Tibial nerve (tissue), 4 donors: ENCODE results near the gene SLC17A9. TPM values are rescaled to one million over a fixed set of nuclear protein-coding genes. Genes with fewer than 3 reads are reported as not detected.

Source experiments
- DNase-seq, 2 donors: peaks; one replicate each; pipeline ENCODE4 v3.0.0-alpha.2; 2019; ENCODE audit warnings: low spot score in 2 of 2
- H3K27ac ChIP-seq, 4 donors: fragments of 200-600 bp; sonication (generic) in 3 of 4; one replicate each; pipeline ENCODE4 v1.5.1; 2017 to 2019; ENCODE audit warnings: mild to moderate bottlenecking in 1 of 4
- H3K27me3 ChIP-seq, 2 donors: fragments of 200-600 bp; sonication (generic) in 1 of 2; one replicate each; pipeline versions ENCODE4 v1.5.1 to v1.6.0; 2017 to 2019
- H3K36me3 ChIP-seq, 3 donors: fragments of 200-600 bp; sonication (generic); one replicate each; pipeline ENCODE4 v1.5.1; 2018 to 2019
- H3K4me1 ChIP-seq, 4 donors: fragments of 200-600 bp; sonication (generic) in 3 of 4; one replicate each; pipeline ENCODE4 v1.5.1; 2017 to 2019
- H3K4me3 ChIP-seq, 4 donors: fragments of 200-600 bp; sonication (generic) in 3 of 4; one replicate each; pipeline ENCODE4 v1.5.1; 2017 to 2019; ENCODE audit warnings: mild to moderate bottlenecking in 1 of 4, moderate library complexity in 1 of 4
- H3K9me3 ChIP-seq, 4 donors: fragments of 200-600 bp; sonication (generic) in 3 of 4; one replicate each; pipeline ENCODE4 v1.5.1; 2017 to 2019
- EP300 ChIP-seq, 2 donors: sonication (generic); formaldehyde crosslinking; IDR thresholded peaks; one replicate each; pipeline ENCODE4 v1.6.1; 2017; ENCODE audit warnings: antibody characterized with exemption in 2 of 2, mild to moderate bottlenecking in 1 of 2
- POLR2A ChIP-seq, 2 donors: fragments of 450-650 bp; IDR thresholded peaks; one replicate each; pipeline ENCODE4 v1.6.1; 2017; ENCODE audit warnings: antibody characterized with exemption in 2 of 2, mild to moderate bottlenecking in 2 of 2, moderate library complexity in 2 of 2
- WGBS, 2 donors: methylation state at CpG; one replicate each; pipeline ENCODE4 v1.1.5; 2018; 5-methylcytosine and 5-hydroxymethylcytosine counted together
- total RNA-seq, 4 donors: library from RNA; depleted of rRNA; stranded (reverse); fragments of >200 nt; gene quantifications; one replicate each; pipeline ENCODE4 v1.1.0, GENCODE V29; 2016
- TF ChIP-seq, protein P1 (sequence below), 5 experiments: fragments of 200-600 bp in 3 of 5; fragments of 450-650 bp in 2 of 5; sonication (generic) in 3 of 5; IDR thresholded peaks; one replicate each; pipeline ENCODE4 v1.5.1; 2016 to 2019; ENCODE audit warnings: antibody characterized with exemption in 5 of 5, mild to moderate bottlenecking in 3 of 5, moderate library complexity in 2 of 5

Gene SLC17A9
- total RNA-seq, 4 donors from 2014 or later, result 3.9 to 13.5 (median 4.5) TPM

GRCh38 chr20:62935204-62935967, 17.1 kb upstream of the SLC17A9 start:
- H3K4me3 ChIP-seq, result no peak overlapping the region
- no peaks in the 10 kb centered on the region for H3K27me3 ChIP-seq
- WGBS, 2 donors, result 74 to 78% methylated on average over 12 of the region's 12 CpGs
- no peaks in the 10 kb centered on the region for H3K9me3 ChIP-seq
- DNase-seq, result no peak
- H3K27ac ChIP-seq, result peak overlapping the region in 1 of 4 donors; percentile 3
- TF ChIP-seq EP300 (IDR thresholded peaks at IDR 0.05) (no peak), POLR2A (IDR thresholded peaks at IDR 0.05) (no peak)
- TF ChIP-seq, protein P1, sequence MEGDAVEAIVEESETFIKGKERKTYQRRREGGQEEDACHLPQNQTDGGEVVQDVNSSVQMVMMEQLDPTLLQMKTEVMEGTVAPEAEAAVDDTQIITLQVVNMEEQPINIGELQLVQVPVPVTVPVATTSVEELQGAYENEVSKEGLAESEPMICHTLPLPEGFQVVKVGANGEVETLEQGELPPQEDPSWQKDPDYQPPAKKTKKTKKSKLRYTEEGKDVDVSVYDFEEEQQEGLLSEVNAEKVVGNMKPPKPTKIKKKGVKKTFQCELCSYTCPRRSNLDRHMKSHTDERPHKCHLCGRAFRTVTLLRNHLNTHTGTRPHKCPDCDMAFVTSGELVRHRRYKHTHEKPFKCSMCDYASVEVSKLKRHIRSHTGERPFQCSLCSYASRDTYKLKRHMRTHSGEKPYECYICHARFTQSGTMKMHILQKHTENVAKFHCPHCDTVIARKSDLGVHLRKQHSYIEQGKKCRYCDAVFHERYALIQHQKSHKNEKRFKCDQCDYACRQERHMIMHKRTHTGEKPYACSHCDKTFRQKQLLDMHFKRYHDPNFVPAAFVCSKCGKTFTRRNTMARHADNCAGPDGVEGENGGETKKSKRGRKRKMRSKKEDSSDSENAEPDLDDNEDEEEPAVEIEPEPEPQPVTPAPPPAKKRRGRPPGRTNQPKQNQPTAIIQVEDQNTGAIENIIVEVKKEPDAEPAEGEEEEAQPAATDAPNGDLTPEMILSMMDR (IDR thresholded peaks at IDR 0.05), result no peak
- peaks cover 0 to 19% (median 0%) of the 10 kb centered on the region in 3 donors for H3K36me3 ChIP-seq
- peaks cover 0 to 64% (median 37%) of the 10 kb centered on the region in 4 donors for H3K4me1 ChIP-seq

DNA sequence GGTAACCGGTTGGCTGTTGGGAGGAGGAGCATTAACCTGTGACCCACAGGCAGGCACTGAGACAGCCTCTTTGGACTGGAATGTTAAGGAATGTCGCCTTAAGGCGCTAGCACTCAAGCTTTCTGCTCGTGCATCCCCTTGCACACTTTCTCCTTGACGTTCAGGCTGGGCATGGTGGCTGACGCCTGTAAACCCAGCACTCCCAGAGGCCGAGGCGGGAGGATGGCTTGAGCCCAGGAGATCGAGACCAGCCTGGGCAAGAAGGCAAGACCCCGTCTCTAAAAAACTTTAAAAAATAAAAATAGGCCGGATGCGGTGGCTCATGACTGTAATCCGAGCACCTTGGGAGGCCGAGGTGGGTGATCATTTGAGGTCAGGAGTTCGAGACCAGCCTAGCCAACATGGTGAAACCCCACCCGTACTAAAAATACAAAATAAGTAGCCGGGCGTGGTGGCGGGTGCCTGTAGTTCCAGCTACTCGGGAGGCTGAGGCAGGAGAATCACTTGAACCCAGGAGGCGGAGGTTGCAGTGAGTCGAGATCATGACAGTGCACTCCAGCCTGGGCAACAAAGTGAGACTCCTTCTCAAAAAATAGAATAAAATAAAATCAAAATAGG, 16.4 kb upstream of the SLC17A9 start:
- 82 to 84% methylated on average over 22 of the region's 22 CpGs for WGBS, 2 donors
- Histone ChIP-seq H3K9me3 (no peaks in the 10 kb centered on the region), H3K36me3 (peaks cover 0 to 19% (median 0%) of the 10 kb centered on the region in 3 donors), H3K27ac (peak overlapping the region in 1 of 4 donors; percentile 3), H3K4me1 (peaks cover 0 to 64% (median 37%) of the 10 kb centered on the region in 4 donors), H3K4me3 (peak overlapping the region; percentile 79 to 99 (median 82)), H3K27me3 (no peaks in the 10 kb centered on the region)
- DNase-seq, result no peak
- TF ChIP-seq EP300 (IDR thresholded peaks at IDR 0.05) (no peak), POLR2A (IDR thresholded peaks at IDR 0.05) (no peak)
- TF ChIP-seq, protein P1 (IDR thresholded peaks at IDR 0.05), result no peak

GRCh38 chr20:62937268-62938104, 15.0 kb upstream of the SLC17A9 start:
- H3K27me3 ChIP-seq, result no peaks in the 10 kb centered on the region
- no peaks in the 10 kb centered on the region for H3K9me3 ChIP-seq
- 0% methylated on average over 51 to 55 of the region's 92 CpGs for WGBS, 2 donors
- peak; percentile 93 to 96 for DNase-seq
- H3K27ac ChIP-seq, result peak overlapping the region; percentile 78 to 96 (median 88)
- H3K4me3 ChIP-seq, result peak overlapping the region; percentile 79 to 99 (median 82)
- H3K36me3 ChIP-seq, result peaks cover 0 to 32% (median 0%) of the 10 kb centered on the region in 3 donors
- TF ChIP-seq EP300 (IDR thresholded peaks at IDR 0.05), result peak; percentile 97
- peak in 1 of 2 donors; percentile 73 for TF ChIP-seq POLR2A (IDR thresholded peaks at IDR 0.05)
- TF ChIP-seq, protein P1 (IDR thresholded peaks at IDR 0.05), result peak in 1 of 5 experiments; percentile 40
- H3K4me1 ChIP-seq, result peaks cover 0 to 73% (median 31%) of the 10 kb centered on the region in 4 donors

- Histone ChIP-seq H3K27ac (peak within 1 kb of the TSS; percentile 78 to 96 (median 88)), H3K4me1 (peaks cover 0 to 74% (median 31%) of the 10 kb centered on the region in 4 donors), H3K4me3 (peak within 1 kb of the TSS; percentile 79 to 99 (median 82)), H3K9me3 (no peaks in the 10 kb centered on the region), H3K36me3 (peaks cover 1 to 38% (median 5%) of the 10 kb centered on the region in 3 donors), H3K27me3 (no peaks in the 10 kb centered on the region)
- no peak for DNase-seq
- 0 to 1% methylated on average over 40 to 47 of the region's 79 CpGs for WGBS, 2 donors
- no peak for TF ChIP-seq EP300 (IDR thresholded peaks at IDR 0.05)
- TF ChIP-seq, protein P1 (IDR thresholded peaks at IDR 0.05), result no peak
- TF ChIP-seq POLR2A (IDR thresholded peaks at IDR 0.05), result no peak
Observed at GRCh38 chr20:62938105-62938888, 14.2 kb upstream of the SLC17A9 start, which contains the start of gene GID8. Gene GID8 (plus strand): TSS chr20:62938147. CDS start chr20:62941503, 3,356 bp downstream.
